Vagina (tissue), 2 donors: ENCODE results near the gene SERPINB13. TPM values are rescaled to one million over a fixed set of nuclear protein-coding genes. Genes with fewer than 3 reads are reported as not detected.

Experiments used
- DNase-seq, 2 donors: peaks; one replicate each; pipeline ENCODE4 v3.0.0-alpha.2; 2017; ENCODE audit errors: extremely low spot score in 2 of 2
- H3K27ac ChIP-seq: fragments of 200-600 bp; sonication (generic); one replicate; pipeline ENCODE4 v1.5.1; 2019
- H3K27me3 ChIP-seq: fragments of 200-600 bp; sonication (generic); one replicate; pipeline ENCODE4 v1.5.1; 2019
- H3K36me3 ChIP-seq, 2 donors: fragments of 200-600 bp; sonication (generic); one replicate each; pipeline ENCODE4 v1.5.1; 2017 to 2019
- H3K4me1 ChIP-seq: fragments of 200-600 bp; sonication (generic); one replicate; pipeline ENCODE4 v1.5.1; 2019
- H3K4me3 ChIP-seq, 2 donors: fragments of 200-600 bp; sonication (generic); 1 replicate in 1 of 2; 2 replicates in 1 of 2; pipeline ENCODE4 v1.5.1; 2016 to 2019
- H3K9me3 ChIP-seq: fragments of 200-600 bp; sonication (generic); one replicate; pipeline ENCODE4 v1.5.1; 2019
- CTCF ChIP-seq, 3 experiments: fragments of 450-650 bp in 2 of 3; fragments of 200-600 bp in 1 of 3; sonication (generic) in 1 of 3; IDR thresholded peaks; one replicate each; pipeline ENCODE4 v1.5.1; 2017 to 2019; ENCODE audit warnings: antibody characterized with exemption in 3 of 3, mild to moderate bottlenecking in 2 of 3, moderate library complexity in 2 of 3
- POLR2A ChIP-seq, 2 donors: fragments of 450-650 bp; IDR thresholded peaks; one replicate each; pipeline ENCODE4 v1.6.1; 2017; ENCODE audit warnings: antibody characterized with exemption in 2 of 2, mild to moderate bottlenecking in 2 of 2, moderate library complexity in 2 of 2
- POLR2AphosphoS5 ChIP-seq, 2 donors: sonication (generic); formaldehyde crosslinking; IDR thresholded peaks; one replicate each; pipeline ENCODE4 v1.9.0; 2017; ENCODE audit warnings: antibody characterized with exemption in 2 of 2, mild to moderate bottlenecking in 2 of 2, low read depth in 1 of 2; ENCODE audit not compliant: insufficient read depth in 1 of 2
- intact Hi-C: fragments of 100-400 bp; cut with DNase I; formaldehyde crosslinking; loops from one replicate; pipeline ENCODE4 v1.15.1; 2023
- total RNA-seq: library from RNA; depleted of rRNA; stranded (reverse); fragments of >200 nt; gene quantifications from one replicate; pipeline ENCODE4 v1.2.3, GENCODE V29; 2016

The SERPINB13 gene
- total RNA-seq, 1 donor from 2014 or later: 131 TPM

- Histone ChIP-seq H3K27ac (no peak overlapping the region), H3K4me3 (no peak overlapping the region), H3K9me3 (no peaks in the 10 kb centered on the region), H3K27me3 (no peaks in the 10 kb centered on the region), H3K4me1 (no peaks in the 10 kb centered on the region), H3K36me3 (no peaks in the 10 kb centered on the region)
- TF ChIP-seq CTCF (IDR thresholded peaks at IDR 0.05) (no peak), POLR2AphosphoS5 (IDR thresholded peaks at IDR 0.05; ENCODE audit: insufficient read depth in 1 of 2, low read depth in 1 of 2) (peak in 1 of 2 donors; percentile 61), POLR2A (IDR thresholded peaks at IDR 0.05) (no peak)
- intact Hi-C loops: no loop called here
- no peak for DNase-seq
These were observed 17.8 kb downstream of the SERPINB13 start for GRCh38 chr18:63604791-63605567.

- Histone ChIP-seq H3K9me3 (no peaks in the 10 kb centered on the region), H3K4me1 (no peaks in the 10 kb centered on the region), H3K36me3 (no peaks in the 10 kb centered on the region), H3K4me3 (no peak overlapping the region), H3K27ac (no peak overlapping the region), H3K27me3 (no peaks in the 10 kb centered on the region)
- intact Hi-C loops: no loop called here
- TF ChIP-seq POLR2A (IDR thresholded peaks at IDR 0.05): no peak
- no peak for TF ChIP-seq POLR2AphosphoS5 (IDR thresholded peaks at IDR 0.05; ENCODE audit: insufficient read depth in 1 of 2, low read depth in 1 of 2)
- DNase-seq: no peak
These were observed 19.4 kb downstream of the SERPINB13 start for GRCh38 chr18:63606526-63606925.

DNA sequence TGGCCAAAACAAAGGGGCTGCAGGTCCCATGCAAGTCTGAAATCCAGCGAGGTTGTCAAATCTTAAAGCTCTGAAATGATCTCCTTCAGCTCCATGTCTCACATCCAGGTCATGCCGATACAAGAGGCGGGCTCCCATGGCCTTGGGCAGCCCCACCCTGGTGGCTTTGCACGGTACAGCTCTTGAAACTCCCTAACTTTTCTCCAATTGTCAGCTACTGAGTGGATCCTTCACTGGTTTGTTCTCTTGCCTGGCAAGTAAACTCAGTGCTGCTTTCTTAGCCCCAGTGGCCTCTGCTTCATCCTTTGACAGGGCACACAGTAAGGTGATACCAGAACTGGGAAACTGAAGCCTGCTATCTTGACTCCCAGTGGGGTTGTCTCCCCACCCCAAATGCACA is 26.3 kb downstream of the SERPINB13 start:
- H3K27ac ChIP-seq: no peak overlapping the region
- intact Hi-C loops: no loop called here
- no peaks in the 10 kb centered on the region for H3K27me3 ChIP-seq
- H3K9me3 ChIP-seq: no peaks in the 10 kb centered on the region
- no peak for TF ChIP-seq POLR2AphosphoS5 (IDR thresholded peaks at IDR 0.05; ENCODE audit: insufficient read depth in 1 of 2, low read depth in 1 of 2)
- no peak for TF ChIP-seq POLR2A (IDR thresholded peaks at IDR 0.05)
- TF ChIP-seq CTCF (IDR thresholded peaks at IDR 0.05): no peak
- DNase-seq: no peak
- H3K4me3 ChIP-seq: no peak overlapping the region
- H3K4me1 ChIP-seq: no peaks in the 10 kb centered on the region
- no peaks in the 10 kb centered on the region for H3K36me3 ChIP-seq

- DNase-seq: no peak
- Histone ChIP-seq H3K27ac (no peak overlapping the region), H3K4me1 (no peaks in the 10 kb centered on the region), H3K9me3 (no peaks in the 10 kb centered on the region), H3K4me3 (no peak overlapping the region), H3K36me3 (no peaks in the 10 kb centered on the region), H3K27me3 (no peaks in the 10 kb centered on the region)
- TF ChIP-seq CTCF (IDR thresholded peaks at IDR 0.05) (no peak), POLR2AphosphoS5 (IDR thresholded peaks at IDR 0.05; ENCODE audit: insufficient read depth in 1 of 2, low read depth in 1 of 2) (no peak), POLR2A (IDR thresholded peaks at IDR 0.05) (no peak)
- intact Hi-C loops: no loop called here
These were observed 30.1 kb downstream of the SERPINB13 start for GRCh38 chr18:63617049-63617914.

DNA sequence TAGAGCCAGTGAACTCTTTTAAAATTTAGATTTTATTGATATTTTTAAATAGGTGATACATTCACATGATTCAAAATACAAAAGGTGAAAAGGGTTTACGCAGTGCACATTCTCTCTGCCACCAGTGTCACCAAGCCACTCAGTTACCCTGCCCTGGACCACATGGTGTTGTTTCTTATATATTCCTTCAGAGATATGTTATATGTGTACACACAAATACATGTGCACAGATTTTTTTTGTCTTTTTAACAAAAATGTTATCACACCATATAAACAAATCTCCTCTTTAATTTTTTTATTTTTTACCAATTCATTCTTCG is 30.7 kb downstream of the SERPINB13 start:
- no peak overlapping the region for H3K27ac ChIP-seq
- H3K36me3 ChIP-seq: no peaks in the 10 kb centered on the region
- H3K9me3 ChIP-seq: no peaks in the 10 kb centered on the region
- H3K4me3 ChIP-seq: no peak overlapping the region
- TF ChIP-seq POLR2A (IDR thresholded peaks at IDR 0.05) (no peak), POLR2AphosphoS5 (IDR thresholded peaks at IDR 0.05; ENCODE audit: insufficient read depth in 1 of 2, low read depth in 1 of 2) (no peak), CTCF (IDR thresholded peaks at IDR 0.05) (no peak)
- intact Hi-C loops: no loop called here
- DNase-seq: no peak
- H3K27me3 ChIP-seq: no peaks in the 10 kb centered on the region
- no peaks in the 10 kb centered on the region for H3K4me1 ChIP-seq
